Effector memory CD8-positive, alpha-beta T cell (primary cell): ENCODE results near the gene NPY2R.

Experiments used
- ATAC-seq: fragments of 150-1000 bp; cut with Tn5 transposase; replicated peaks from 2 replicates; pipeline ENCODE4 v1.10.0; 2021; ENCODE audit warnings: mild to moderate bottlenecking, moderate library complexity
- DNase-seq, 3 experiments: peaks; one replicate each; pipeline ENCODE4 v3.0.0; 2021
- H3K27ac Mint-ChIP-seq, 2 donors: one replicate each; pipeline ENCODE4 v1.8.0; 2022; ENCODE audit warnings: mild to moderate bottlenecking in 2 of 2, mixed read lengths in 2 of 2, moderate library complexity in 2 of 2
- H3K27me3 Mint-ChIP-seq, 2 donors: one replicate each; pipeline ENCODE4 v1.8.0; 2022; ENCODE audit warnings: mixed read lengths in 2 of 2
- H3K36me3 Mint-ChIP-seq: one replicate; pipeline ENCODE4 v1.8.0; 2022; ENCODE audit warnings: mild to moderate bottlenecking, moderate library complexity, mixed read lengths; ENCODE audit not compliant: insufficient read depth
- H3K4me1 Mint-ChIP-seq, 2 donors: one replicate each; pipeline ENCODE4 v1.8.0; 2022; ENCODE audit warnings: low read depth in 2 of 2, mixed read lengths in 2 of 2
- H3K4me3 Mint-ChIP-seq, 2 donors: one replicate each; pipeline ENCODE4 v1.8.0; 2022; ENCODE audit warnings: mild to moderate bottlenecking in 2 of 2, mixed read lengths in 2 of 2, moderate library complexity in 2 of 2
- H3K9me3 Mint-ChIP-seq, 2 donors: one replicate each; pipeline ENCODE4 v1.8.0; 2022; ENCODE audit warnings: mixed read lengths in 2 of 2
- total RNA-seq, 9 experiments: gene quantifications; one replicate each; lab custom pipeline; 2026; lab: John Stamatoyannopoulos, UW

The NPY2R gene
- 0 to 0.10 (median 0) reads per million in 9 experiments for total RNA-seq

- DNase-seq = no peak
- no peaks in the 10 kb centered on the region for H3K4me1 Mint-ChIP-seq
- peaks cover 9 to 11% of the 10 kb centered on the region in 2 donors for H3K9me3 Mint-ChIP-seq
- H3K27ac Mint-ChIP-seq = no peak within 1 kb of the TSS
- H3K4me3 Mint-ChIP-seq = no peak within 1 kb of the TSS
- no peaks in the 10 kb centered on the region for H3K36me3 Mint-ChIP-seq
- peaks cover 22 to 26% of the 10 kb centered on the region in 2 donors for H3K27me3 Mint-ChIP-seq
- no peak for ATAC-seq
These were observed at the start of gene NPY2R for GRCh38 chr4:155208258-155209054. TSS of gene NPY2R (plus strand) at chr4:155208636. CDS start at chr4:155213940, 5,304 bp downstream.

DNA sequence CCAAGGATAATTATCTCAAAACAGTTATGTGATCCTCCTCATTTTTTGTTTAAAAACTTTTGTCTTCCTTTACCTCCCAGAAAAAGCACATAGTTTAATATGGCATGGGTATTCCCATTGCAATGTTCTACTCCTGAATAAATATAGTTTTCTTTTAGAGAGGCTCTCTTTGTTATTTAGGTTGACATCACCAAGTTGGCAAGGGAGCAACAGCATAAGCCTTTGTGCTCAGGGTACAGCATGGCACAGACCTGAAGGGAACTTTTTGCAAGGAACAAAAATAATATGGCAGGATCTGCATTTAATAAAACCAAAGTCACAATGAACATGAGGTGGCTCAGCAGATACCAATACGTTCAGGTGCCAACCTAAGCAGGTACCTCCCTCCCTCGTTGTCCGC, 47.1 kb upstream of the NPY2R start:
- DNase-seq (no peak), ATAC-seq (no peak)
- peaks cover 1 to 18% of the 10 kb centered on the region in 2 donors for H3K9me3 Mint-ChIP-seq
- no peak overlapping the region for H3K4me3 Mint-ChIP-seq
- H3K36me3 Mint-ChIP-seq = no peaks in the 10 kb centered on the region
- no peak overlapping the region for H3K27ac Mint-ChIP-seq
- H3K4me1 Mint-ChIP-seq = no peaks in the 10 kb centered on the region
- no peaks in the 10 kb centered on the region for H3K27me3 Mint-ChIP-seq

DNA sequence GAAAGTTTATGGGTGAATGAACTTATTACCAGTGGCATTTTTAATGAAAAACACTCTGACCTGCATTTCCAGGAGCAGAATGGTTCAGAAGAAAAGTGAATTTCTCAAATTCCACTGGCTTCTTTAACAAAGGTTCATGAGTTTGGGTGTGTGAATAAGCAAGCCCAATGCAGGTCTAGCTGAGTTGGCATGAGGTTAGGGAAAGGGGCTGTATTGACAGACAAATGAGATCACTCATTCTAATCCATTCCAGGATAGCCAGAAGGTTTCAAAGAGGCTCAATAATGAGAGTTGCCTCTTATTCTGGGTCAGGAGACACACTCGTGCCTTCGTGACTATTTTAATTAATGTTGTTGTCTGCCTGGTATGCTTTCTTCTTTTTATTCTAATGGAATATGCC, 43.7 kb upstream of the NPY2R start:
- Mint-ChIP-seq H3K4me1 (no peaks in the 10 kb centered on the region), H3K36me3 (no peaks in the 10 kb centered on the region), H3K27me3 (no peaks in the 10 kb centered on the region), H3K9me3 (peaks cover 0 to 9% of the 10 kb centered on the region in 2 donors), H3K4me3 (no peak overlapping the region), H3K27ac (no peak overlapping the region)
- ATAC-seq = no peak
- no peak for DNase-seq

GRCh38 chr4:155170569-155170968, 37.9 kb upstream of the NPY2R start:
- Mint-ChIP-seq H3K4me1 (no peaks in the 10 kb centered on the region), H3K27ac (no peak overlapping the region), H3K27me3 (no peaks in the 10 kb centered on the region), H3K36me3 (no peaks in the 10 kb centered on the region), H3K9me3 (peaks cover 2 to 3% of the 10 kb centered on the region in 2 donors), H3K4me3 (no peak overlapping the region)
- DNase-seq = no peak
- ATAC-seq = no peak

DNA sequence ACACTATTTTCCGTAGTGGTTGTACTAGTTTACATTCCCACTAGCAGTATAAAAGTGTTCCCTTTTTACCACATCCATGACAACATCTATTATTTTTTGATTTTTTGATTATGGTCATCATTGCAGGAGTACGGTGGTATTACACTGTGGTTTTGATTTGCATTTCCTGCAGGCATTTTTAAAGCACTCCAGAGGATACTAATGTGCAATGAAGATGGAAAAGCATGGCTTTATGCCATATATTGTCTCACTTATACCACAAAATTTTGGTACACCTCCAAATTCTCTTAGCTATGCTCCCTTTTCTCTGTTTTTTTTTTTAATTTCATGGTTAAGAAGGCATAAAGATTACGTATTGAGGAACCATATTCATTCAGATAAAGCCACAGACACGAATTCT, 35.1 kb upstream of the NPY2R start:
- Mint-ChIP-seq H3K27me3 (no peaks in the 10 kb centered on the region), H3K9me3 (peaks cover 0 to 2% of the 10 kb centered on the region in 2 donors), H3K27ac (no peak overlapping the region), H3K4me1 (no peaks in the 10 kb centered on the region), H3K36me3 (no peaks in the 10 kb centered on the region), H3K4me3 (no peak overlapping the region)
- no peak for DNase-seq
- ATAC-seq = no peak

DNA sequence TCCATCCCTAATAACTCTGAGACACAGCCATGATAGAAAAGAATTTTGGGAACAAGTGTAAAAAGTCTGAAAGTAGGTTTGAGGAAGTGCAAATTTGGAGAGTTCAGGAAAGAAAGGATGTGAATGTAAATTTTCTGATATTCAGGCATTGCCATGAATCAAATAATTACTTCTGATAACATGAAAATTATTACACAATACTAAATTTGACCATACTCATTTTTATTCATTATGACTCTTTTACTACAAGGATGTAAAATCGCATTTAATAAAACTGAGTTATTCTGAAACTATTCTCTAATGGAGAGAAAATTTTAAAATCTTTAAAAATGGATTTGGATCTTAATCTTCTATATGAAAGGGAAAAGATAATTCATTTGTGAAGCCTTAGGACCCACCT, 33.8 kb upstream of the NPY2R start:
- no peak for ATAC-seq
- no peak overlapping the region for H3K27ac Mint-ChIP-seq
- H3K27me3 Mint-ChIP-seq = no peaks in the 10 kb centered on the region
- H3K9me3 Mint-ChIP-seq = peaks cover 0 to 2% of the 10 kb centered on the region in 2 donors
- DNase-seq = no peak
- H3K4me1 Mint-ChIP-seq = no peaks in the 10 kb centered on the region
- no peak overlapping the region for H3K4me3 Mint-ChIP-seq
- no peaks in the 10 kb centered on the region for H3K36me3 Mint-ChIP-seq

GRCh38 chr4:155179216-155179615, 29.2 kb upstream of the NPY2R start:
- no peak for DNase-seq

DNA sequence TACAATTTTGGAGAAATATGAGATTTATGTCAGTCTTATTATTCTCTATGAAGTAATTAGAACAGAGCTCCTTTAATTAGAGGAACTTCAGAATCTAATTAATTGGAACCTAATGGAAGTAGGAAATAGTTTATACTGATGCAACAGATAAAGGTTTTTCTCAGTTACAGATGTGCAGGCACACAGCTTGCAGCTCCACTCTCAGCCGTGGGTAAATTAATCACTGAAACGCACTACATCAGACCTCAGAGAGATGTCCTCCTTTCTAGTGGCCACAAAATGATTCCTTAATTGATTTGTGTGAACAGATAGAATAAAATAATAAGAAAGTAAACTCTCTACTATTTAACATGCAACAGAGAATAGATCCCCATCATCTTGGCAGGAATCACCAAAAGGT, 21.5 kb upstream of the NPY2R start:
- Mint-ChIP-seq H3K27me3 (no peaks in the 10 kb centered on the region), H3K9me3 (peaks cover 0 to 3% of the 10 kb centered on the region in 2 donors), H3K4me3 (no peak overlapping the region), H3K4me1 (no peaks in the 10 kb centered on the region), H3K27ac (no peak overlapping the region), H3K36me3 (no peaks in the 10 kb centered on the region)
- ATAC-seq = no peak
- no peak for DNase-seq

More at GRCh38 chr4:155179216-155179615, 29.2 kb upstream of the NPY2R start:
- Mint-ChIP-seq H3K27me3 (no peaks in the 10 kb centered on the region), H3K4me1 (no peaks in the 10 kb centered on the region), H3K27ac (no peak overlapping the region), H3K36me3 (no peaks in the 10 kb centered on the region), H3K9me3 (peaks cover 2 to 7% of the 10 kb centered on the region in 2 donors), H3K4me3 (no peak overlapping the region)
- ATAC-seq = no peak

- Mint-ChIP-seq H3K27me3 (no peaks in the 10 kb centered on the region), H3K9me3 (peaks cover 0 to 3% of the 10 kb centered on the region in 2 donors), H3K36me3 (no peaks in the 10 kb centered on the region), H3K27ac (no peak overlapping the region), H3K4me1 (no peaks in the 10 kb centered on the region), H3K4me3 (no peak overlapping the region)
- no peak for ATAC-seq
- DNase-seq = no peak
These were observed 20.4 kb upstream of the NPY2R start for GRCh38 chr4:155187989-155188388.

- H3K4me1 Mint-ChIP-seq = no peaks in the 10 kb centered on the region
- no peak overlapping the region for H3K4me3 Mint-ChIP-seq
- no peak overlapping the region for H3K27ac Mint-ChIP-seq
These were observed 18.3 kb upstream of the NPY2R start for GRCh38 chr4:155190099-155190498.

GRCh38 chr4:155197757-155198156, 10.7 kb upstream of the NPY2R start:
- Mint-ChIP-seq H3K36me3 (no peaks in the 10 kb centered on the region), H3K27ac (no peak overlapping the region), H3K4me1 (no peaks in the 10 kb centered on the region), H3K9me3 (peaks cover 0 to 5% of the 10 kb centered on the region in 2 donors), H3K27me3 (no peaks in the 10 kb centered on the region), H3K4me3 (no peak overlapping the region)
- DNase-seq (no peak), ATAC-seq (no peak)

More at GRCh38 chr4:155190099-155190498, 18.3 kb upstream of the NPY2R start:
- no peaks in the 10 kb centered on the region for H3K27me3 Mint-ChIP-seq
- H3K36me3 Mint-ChIP-seq = no peaks in the 10 kb centered on the region
- ATAC-seq = no peak
- H3K9me3 Mint-ChIP-seq = peaks cover 0 to 5% of the 10 kb centered on the region in 2 donors
- no peak for DNase-seq

- Mint-ChIP-seq H3K4me1 (no peaks in the 10 kb centered on the region), H3K9me3 (peaks cover 9 to 11% of the 10 kb centered on the region in 2 donors), H3K27ac (no peak overlapping the region), H3K27me3 (peaks cover 22 to 26% of the 10 kb centered on the region in 2 donors), H3K4me3 (no peak overlapping the region), H3K36me3 (no peaks in the 10 kb centered on the region)
- ATAC-seq = no peak
- DNase-seq = no peak
These were observed 740 bp upstream of the NPY2R start for GRCh38 chr4:155207534-155208257.

DNA sequence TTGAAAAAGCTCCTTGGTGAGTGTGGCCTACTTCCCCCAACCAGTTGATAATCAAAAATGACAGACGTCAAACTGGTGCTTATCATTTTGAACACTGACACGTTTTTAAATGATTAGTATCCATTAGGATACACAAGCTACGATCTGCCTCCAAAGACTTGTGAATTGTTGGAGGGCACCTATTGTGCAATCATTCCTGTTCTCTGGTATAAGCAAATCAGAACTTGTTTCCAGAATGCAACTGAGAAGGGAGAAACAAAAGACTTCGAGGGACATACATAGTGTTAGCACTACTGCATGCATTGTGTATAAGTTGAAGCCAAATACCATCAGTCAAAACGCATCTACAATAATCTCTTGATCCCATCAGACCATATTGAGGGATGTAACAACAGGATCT, 11.6 kb downstream of the NPY2R start:
- no peaks in the 10 kb centered on the region for H3K36me3 Mint-ChIP-seq
- ATAC-seq (no peak), DNase-seq (no peak)
- H3K4me3 Mint-ChIP-seq = no peak overlapping the region
- no peaks in the 10 kb centered on the region for H3K27me3 Mint-ChIP-seq
- H3K27ac Mint-ChIP-seq = no peak overlapping the region
- H3K4me1 Mint-ChIP-seq = no peaks in the 10 kb centered on the region
- H3K9me3 Mint-ChIP-seq = peaks cover 0 to 10% of the 10 kb centered on the region in 2 donors

DNA sequence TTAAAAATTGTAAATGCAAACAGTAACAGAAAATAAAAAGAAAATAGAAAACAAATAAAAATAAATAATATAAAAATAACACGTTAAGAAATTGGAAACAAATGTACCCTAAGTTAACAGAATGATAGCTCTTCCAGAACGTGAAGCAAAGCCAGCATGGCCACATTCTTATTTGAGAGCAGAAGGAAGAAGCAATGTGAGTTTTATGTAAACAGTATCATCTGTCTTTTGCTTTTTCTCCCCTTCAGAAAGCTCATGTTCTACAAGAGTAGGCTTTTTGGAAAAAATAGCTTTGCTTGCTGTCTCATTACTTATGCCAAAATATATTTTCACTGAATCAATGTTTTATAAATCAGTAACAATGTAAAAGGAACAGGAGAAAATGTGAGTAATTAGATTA, 18.7 kb downstream of the NPY2R start:
- Mint-ChIP-seq H3K4me3 (no peak overlapping the region), H3K9me3 (no peaks in the 10 kb centered on the region), H3K4me1 (no peaks in the 10 kb centered on the region), H3K27ac (no peak overlapping the region), H3K27me3 (no peaks in the 10 kb centered on the region), H3K36me3 (no peaks in the 10 kb centered on the region)
- ATAC-seq (no peak), DNase-seq (no peak)
